Right lobe of liver (tissue), 6 donors: Measurements from ENCODE around the gene ZFYVE19. TPM values are rescaled to one million over a fixed set of nuclear protein-coding genes. Genes with fewer than 3 reads are reported as not detected.
A peak's percentile ranks its signal among the peaks of the same experiment; 100 is the strongest.

Experiments used
- ATAC-seq, 4 donors: fragments of 200-7000 bp; cut with Tn5 transposase; one replicate each; pipeline ENCODE4 v1.9.1; 2020; ENCODE audit warnings: mild to moderate bottlenecking in 4 of 4, moderate library complexity in 4 of 4
- DNase-seq, 3 donors: peaks; one replicate each; pipeline ENCODE4 v3.0.0-alpha.2; 2020
- H3K27ac ChIP-seq, 3 donors: fragments of 200-600 bp; one replicate each; pipeline ENCODE4 v1.8.0; 2022
- H3K27me3 ChIP-seq, 2 donors: fragments of 200-600 bp; one replicate each; pipeline ENCODE4 v1.8.0; 2022
- H3K36me3 ChIP-seq, 4 donors: fragments of 200-600 bp; sonication (generic) in 1 of 4; one replicate each; pipeline versions ENCODE4 v1.5.1 to v1.8.0; 2017 to 2022; ENCODE audit warnings: control low read depth in 1 of 4
- H3K4me1 ChIP-seq, 4 donors: fragments of 200-600 bp; sonication (generic) in 1 of 4; one replicate each; pipeline versions ENCODE4 v1.5.1 to v1.8.0; 2017 to 2022; ENCODE audit warnings: control low read depth in 1 of 4
- H3K4me3 ChIP-seq, 3 donors: fragments of 200-600 bp; one replicate each; pipeline ENCODE4 v1.8.0; 2022
- H3K9me3 ChIP-seq, 4 donors: fragments of 200-600 bp; sonication (generic) in 1 of 4; one replicate each; pipeline versions ENCODE4 v1.5.1 to v1.8.0; 2017 to 2022; ENCODE audit warnings: control low read depth in 1 of 4
- POLR2A ChIP-seq: fragments of 450-650 bp; IDR thresholded peaks from one replicate; pipeline ENCODE4 v1.6.1; 2017; ENCODE audit warnings: antibody characterized with exemption, mild to moderate bottlenecking
- WGBS: methylation state at CpG from one replicate; pipeline ENCODE4 v1.1.6; 2018; ENCODE audit warnings: low coverage, low lambda C conversion rate; ENCODE audit not compliant: insufficient coverage; ENCODE audit errors: missing lambda C conversion rate; 5-methylcytosine and 5-hydroxymethylcytosine counted together
- intact Hi-C, 2 donors: fragments of 100-400 bp; cut with DNase I; formaldehyde crosslinking; loops; one replicate each; pipeline versions ENCODE4 v1.11.2 to v1.14.1; 2022
- long read RNA-seq: library from polyadenylated mRNA; unstranded; transcript quantifications from one replicate; pipeline ENCODE4 v2.0.0, GENCODE V29; 2019
- total RNA-seq, 6 experiments: library from RNA; depleted of rRNA in 2 of 6; stranded (reverse); fragments of >200 nt in 2 of 6; fragmentation: NEBNext Ultra II Directional in 3 of 6; extraction: Animal tissue kit (Norgen Biotek cat#: 25700) in 3 of 6; gene quantifications; one replicate each; pipeline versions ENCODE4 v1.1.0 to v1.2.4, GENCODE V29; 2016 to 2023
- TF ChIP-seq, protein P1 (sequence below), 4 donors: fragments of 200-600 bp in 3 of 4; fragments of 450-650 bp in 1 of 4; IDR thresholded peaks; one replicate each; pipeline versions ENCODE4 v1.5.1 to v1.8.0; 2016 to 2022; ENCODE audit warnings: antibody characterized with exemption in 4 of 4, mild to moderate bottlenecking in 2 of 4
- donor health status: DM: no; HTN: yes; CAD: no.
- donor health status: DM: no; HTN: no; CAD: no.
- donor health status: DM: no; HTN: no; CAD: no.
- donor health status: DM: no; HTN: yes; CAD: no.
- donor health status: DM: no; HTN: yes; CAD: no.

Gene ZFYVE19, protein sequence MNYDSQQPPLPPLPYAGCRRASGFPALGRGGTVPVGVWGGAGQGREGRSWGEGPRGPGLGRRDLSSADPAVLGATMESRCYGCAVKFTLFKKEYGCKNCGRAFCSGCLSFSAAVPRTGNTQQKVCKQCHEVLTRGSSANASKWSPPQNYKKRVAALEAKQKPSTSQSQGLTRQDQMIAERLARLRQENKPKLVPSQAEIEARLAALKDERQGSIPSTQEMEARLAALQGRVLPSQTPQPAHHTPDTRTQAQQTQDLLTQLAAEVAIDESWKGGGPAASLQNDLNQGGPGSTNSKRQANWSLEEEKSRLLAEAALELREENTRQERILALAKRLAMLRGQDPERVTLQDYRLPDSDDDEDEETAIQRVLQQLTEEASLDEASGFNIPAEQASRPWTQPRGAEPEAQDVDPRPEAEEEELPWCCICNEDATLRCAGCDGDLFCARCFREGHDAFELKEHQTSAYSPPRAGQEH
- total RNA-seq = 10 to 100 TPM; 11.5 to 49.3 (median 19.5) TPM
- long read RNA-seq, partial matches to known transcripts = 1 of 2 reads
- long read RNA-seq, other reads (novel, unspliced or antisense) = 0 of 2 reads

GRCh38 chr15:40807028-40807887, at the start of gene ZFYVE19, which contains the start of gene DNAJC17:
ZFYVE19 (plus strand) TSS chr15:40807089; CDS start chr15:40807590, 501 bp downstream.
DNAJC17 (minus strand) TSS chr15:40807473; CDS start chr15:40807446, 27 bp downstream.
- Histone ChIP-seq H3K36me3 (peaks cover 0 to 8% (median 0%) of the 10 kb centered on the region in 4 donors), H3K27ac (peak within 1 kb of the TSS; percentile 93 to 96 (median 95)), H3K4me3 (peak within 1 kb of the TSS; percentile 95 to 99 (median 98)), H3K9me3 (no peaks in the 10 kb centered on the region), H3K4me1 (peaks cover 0 to 33% (median 14%) of the 10 kb centered on the region in 4 donors), H3K27me3 (no peaks in the 10 kb centered on the region)
- DNase-seq (peak; percentile 97 to 99 (median 98)), ATAC-seq (peak; percentile 89 to 98 (median 96))
- TF ChIP-seq, protein P1, sequence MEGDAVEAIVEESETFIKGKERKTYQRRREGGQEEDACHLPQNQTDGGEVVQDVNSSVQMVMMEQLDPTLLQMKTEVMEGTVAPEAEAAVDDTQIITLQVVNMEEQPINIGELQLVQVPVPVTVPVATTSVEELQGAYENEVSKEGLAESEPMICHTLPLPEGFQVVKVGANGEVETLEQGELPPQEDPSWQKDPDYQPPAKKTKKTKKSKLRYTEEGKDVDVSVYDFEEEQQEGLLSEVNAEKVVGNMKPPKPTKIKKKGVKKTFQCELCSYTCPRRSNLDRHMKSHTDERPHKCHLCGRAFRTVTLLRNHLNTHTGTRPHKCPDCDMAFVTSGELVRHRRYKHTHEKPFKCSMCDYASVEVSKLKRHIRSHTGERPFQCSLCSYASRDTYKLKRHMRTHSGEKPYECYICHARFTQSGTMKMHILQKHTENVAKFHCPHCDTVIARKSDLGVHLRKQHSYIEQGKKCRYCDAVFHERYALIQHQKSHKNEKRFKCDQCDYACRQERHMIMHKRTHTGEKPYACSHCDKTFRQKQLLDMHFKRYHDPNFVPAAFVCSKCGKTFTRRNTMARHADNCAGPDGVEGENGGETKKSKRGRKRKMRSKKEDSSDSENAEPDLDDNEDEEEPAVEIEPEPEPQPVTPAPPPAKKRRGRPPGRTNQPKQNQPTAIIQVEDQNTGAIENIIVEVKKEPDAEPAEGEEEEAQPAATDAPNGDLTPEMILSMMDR (IDR thresholded peaks at IDR 0.05) = peak in 1 of 4 donors; percentile 12
- peak; percentile 57 for TF ChIP-seq POLR2A
- intact Hi-C loops = no loop called here
- WGBS = 0% methylated on average over 17 of the region's 64 CpGs

DNA sequence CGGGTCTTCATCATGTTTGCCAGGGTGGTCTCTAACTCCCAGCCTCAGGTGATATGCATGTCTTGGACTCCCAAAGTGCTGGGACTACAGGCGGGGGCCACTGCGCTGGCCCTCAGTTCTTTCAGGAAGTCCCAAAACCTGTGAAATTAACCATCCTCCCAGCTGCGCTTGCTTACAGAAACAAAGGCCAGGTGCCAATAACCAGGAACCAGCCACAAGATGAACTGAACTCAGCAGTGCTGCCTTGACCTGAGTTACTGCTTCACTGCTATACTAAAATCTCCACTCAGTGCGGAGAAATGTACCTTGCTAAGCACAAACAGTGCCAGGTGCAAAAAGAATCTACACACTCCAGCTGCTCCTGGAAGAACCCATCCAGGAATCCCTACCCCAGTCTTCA, 46.9 kb upstream of the ZFYVE19 start:
- Histone ChIP-seq H3K27me3 (no peaks in the 10 kb centered on the region), H3K27ac (no peak overlapping the region), H3K4me3 (no peak overlapping the region), H3K36me3 (no peaks in the 10 kb centered on the region), H3K4me1 (peaks cover 0 to 6% (median 3%) of the 10 kb centered on the region in 4 donors), H3K9me3 (no peaks in the 10 kb centered on the region)
- peak in 1 of 3 donors; percentile 6 for DNase-seq
- no CpG with 5 or more reads among the region's 5 CpGs for WGBS
- no peak for ATAC-seq
- intact Hi-C loops = no loop called here
- TF ChIP-seq, protein P1 (IDR thresholded peaks at IDR 0.05) = no peak
- no peak for TF ChIP-seq POLR2A

DNA sequence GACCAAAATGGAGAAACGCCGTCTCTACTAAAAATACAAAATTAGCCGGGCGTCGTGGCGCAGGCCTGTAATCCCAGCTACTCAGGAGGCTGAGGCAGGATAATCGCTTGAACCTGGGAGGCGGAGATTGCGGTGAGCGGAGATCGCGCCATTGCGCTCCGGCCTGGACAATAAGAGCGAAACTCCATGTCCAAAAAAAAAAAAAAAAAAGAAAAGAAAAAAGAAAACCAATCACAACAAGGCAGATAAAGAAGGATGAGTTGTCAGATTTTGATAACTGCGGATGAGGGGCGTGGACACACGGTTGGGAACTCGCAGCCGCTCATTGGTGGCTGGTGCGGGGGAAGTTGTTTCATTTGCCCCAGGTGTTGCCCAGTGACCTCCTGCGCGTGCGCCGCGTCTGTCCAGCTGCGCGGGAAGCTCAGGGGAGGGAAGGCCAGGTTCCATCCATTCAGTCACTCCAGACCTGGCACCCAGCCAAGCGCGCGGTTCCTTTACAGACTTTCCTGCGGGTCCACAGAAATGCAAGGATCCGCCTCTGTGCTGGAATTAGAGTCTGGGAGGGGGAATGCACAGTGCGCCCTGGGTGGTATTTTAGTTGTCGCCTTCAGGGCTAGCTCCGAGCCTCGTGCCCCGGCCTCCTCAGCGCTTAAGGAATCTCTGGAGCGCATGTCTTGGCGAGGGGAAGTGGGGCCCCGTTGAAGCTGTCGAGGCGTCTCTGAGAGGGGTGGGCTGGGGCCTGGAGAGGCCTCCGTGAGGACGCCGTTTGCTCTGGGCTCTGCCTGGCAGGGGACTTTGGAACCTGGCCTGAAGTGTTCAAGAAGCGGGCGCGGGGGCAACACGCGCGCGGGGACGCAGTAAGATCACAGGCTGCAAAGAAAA, 43.7 kb upstream of the ZFYVE19 start:
- peak overlapping the region; percentile 70 to 84 (median 79) for H3K4me3 ChIP-seq
- 25% methylated on average over 51 of the region's 55 CpGs for WGBS
- H3K36me3 ChIP-seq = peaks cover 0 to 15% (median 7%) of the 10 kb centered on the region in 4 donors
- peak overlapping the region; percentile 83 to 92 (median 91) for H3K27ac ChIP-seq
- intact Hi-C loops = no loop called here
- no peaks in the 10 kb centered on the region for H3K9me3 ChIP-seq
- TF ChIP-seq, protein P1 (IDR thresholded peaks at IDR 0.05) = no peak
- TF ChIP-seq POLR2A = no peak
- H3K27me3 ChIP-seq = no peaks in the 10 kb centered on the region
- ATAC-seq = peak; percentile 57 to 69 (median 63)
- peaks cover 0 to 21% (median 3%) of the 10 kb centered on the region in 4 donors for H3K4me1 ChIP-seq
- DNase-seq = peak; percentile 91 to 94 (median 94)
